Mucosa of descending colon (tissue), 3 donors: ENCODE measurements around the gene ZNF695. TPM values are rescaled to one million over a fixed set of nuclear protein-coding genes. Genes with fewer than 3 reads are reported as not detected.
"Not testable (repeated sequence)": the region's sequence is repeated elsewhere in the genome, so short reads cannot be mapped to it uniquely, and the experiment has no call there.

Experiments
- ATAC-seq: fragments of 200-7000 bp; cut with Tn5 transposase; one replicate; pipeline ENCODE4 v1.9.1; 2020; ENCODE audit warnings: mild to moderate bottlenecking, moderate library complexity
- DNase-seq, 3 donors: peaks; one replicate each; pipeline ENCODE4 v3.0.0-alpha.2; 2020
- H3K36me3 ChIP-seq: fragments of 200-600 bp; one replicate; pipeline ENCODE4 v1.8.0; 2021; ENCODE audit warnings: low read depth, mild to moderate bottlenecking
- H3K4me1 ChIP-seq: fragments of 200-600 bp; one replicate; pipeline ENCODE4 v1.8.0; 2021; ENCODE audit warnings: low read depth, mild to moderate bottlenecking
- H3K4me3 ChIP-seq: fragments of 200-600 bp; one replicate; pipeline ENCODE4 v1.8.0; 2021; ENCODE audit warnings: mild to moderate bottlenecking
- H3K9me3 ChIP-seq: fragments of 200-600 bp; one replicate; pipeline ENCODE4 v1.8.0; 2021; ENCODE audit warnings: mild to moderate bottlenecking
- intact Hi-C, 2 donors: fragments of 100-400 bp; cut with DNase I in 1 of 2; cut with micrococcal nuclease in 1 of 2; formaldehyde crosslinking; loops; one replicate each; pipeline versions ENCODE4 v1.11.0 to v1.11.1; 2022; cut with DNase I, micrococcal nuclease
- total RNA-seq, 3 donors: library from RNA; stranded (reverse); fragmentation: NEBNext Ultra II Directional in 2 of 3; extraction: Animal tissue kit (Norgen Biotek cat#: 25700) in 2 of 3; gene quantifications; one replicate each; pipeline versions ENCODE4 v1.2.1 to v1.2.4, GENCODE V29; 2021 to 2023
- TF ChIP-seq, protein P1 (sequence below): fragments of 200-600 bp; IDR thresholded peaks from one replicate; pipeline ENCODE4 v1.8.0; 2022; ENCODE audit warnings: antibody characterized with exemption, mild to moderate bottlenecking
- donor health status: DM: no; HTN: no; CAD: no; lungs with moderate emphysema.
- donor health status: DM: no; HTN: no; CAD: no.
- donor health status: DM: no; HTN: yes; CAD: no.

ZNF695 gene
- total RNA-seq, 3 donors from 2014 or later: 0.52 to 1.7 (median 0.66) TPM

DNA sequence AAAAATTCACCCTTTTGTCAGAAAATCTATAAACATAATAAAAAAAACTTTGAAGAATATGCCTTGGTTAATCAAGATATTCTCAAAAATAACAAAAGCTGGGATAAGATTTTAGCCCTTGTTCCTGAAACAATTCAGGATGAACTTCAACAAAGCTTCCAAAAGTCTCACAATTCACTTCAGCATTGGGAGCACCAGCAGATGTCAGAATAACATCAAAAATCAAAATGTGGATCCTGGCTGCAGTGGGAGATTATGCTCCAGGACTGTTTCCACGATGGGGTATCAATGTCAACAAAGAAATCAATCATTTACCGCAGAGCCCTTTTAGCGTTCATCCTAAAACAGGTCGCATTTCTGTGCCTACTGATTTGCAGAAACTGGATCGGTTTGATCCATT, 35.5 kb upstream of the ZNF695 start:
- no peaks in the 10 kb centered on the region for H3K4me1 ChIP-seq
- TF ChIP-seq, protein P1, sequence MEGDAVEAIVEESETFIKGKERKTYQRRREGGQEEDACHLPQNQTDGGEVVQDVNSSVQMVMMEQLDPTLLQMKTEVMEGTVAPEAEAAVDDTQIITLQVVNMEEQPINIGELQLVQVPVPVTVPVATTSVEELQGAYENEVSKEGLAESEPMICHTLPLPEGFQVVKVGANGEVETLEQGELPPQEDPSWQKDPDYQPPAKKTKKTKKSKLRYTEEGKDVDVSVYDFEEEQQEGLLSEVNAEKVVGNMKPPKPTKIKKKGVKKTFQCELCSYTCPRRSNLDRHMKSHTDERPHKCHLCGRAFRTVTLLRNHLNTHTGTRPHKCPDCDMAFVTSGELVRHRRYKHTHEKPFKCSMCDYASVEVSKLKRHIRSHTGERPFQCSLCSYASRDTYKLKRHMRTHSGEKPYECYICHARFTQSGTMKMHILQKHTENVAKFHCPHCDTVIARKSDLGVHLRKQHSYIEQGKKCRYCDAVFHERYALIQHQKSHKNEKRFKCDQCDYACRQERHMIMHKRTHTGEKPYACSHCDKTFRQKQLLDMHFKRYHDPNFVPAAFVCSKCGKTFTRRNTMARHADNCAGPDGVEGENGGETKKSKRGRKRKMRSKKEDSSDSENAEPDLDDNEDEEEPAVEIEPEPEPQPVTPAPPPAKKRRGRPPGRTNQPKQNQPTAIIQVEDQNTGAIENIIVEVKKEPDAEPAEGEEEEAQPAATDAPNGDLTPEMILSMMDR: no peak
- intact Hi-C loops: no loop called here
- no peaks in the 10 kb centered on the region for H3K36me3 ChIP-seq
- no peak overlapping the region for H3K4me3 ChIP-seq
- ATAC-seq (no peak), DNase-seq (no peak)
- peaks cover 89% of the 10 kb centered on the region for H3K9me3 ChIP-seq

DNA sequence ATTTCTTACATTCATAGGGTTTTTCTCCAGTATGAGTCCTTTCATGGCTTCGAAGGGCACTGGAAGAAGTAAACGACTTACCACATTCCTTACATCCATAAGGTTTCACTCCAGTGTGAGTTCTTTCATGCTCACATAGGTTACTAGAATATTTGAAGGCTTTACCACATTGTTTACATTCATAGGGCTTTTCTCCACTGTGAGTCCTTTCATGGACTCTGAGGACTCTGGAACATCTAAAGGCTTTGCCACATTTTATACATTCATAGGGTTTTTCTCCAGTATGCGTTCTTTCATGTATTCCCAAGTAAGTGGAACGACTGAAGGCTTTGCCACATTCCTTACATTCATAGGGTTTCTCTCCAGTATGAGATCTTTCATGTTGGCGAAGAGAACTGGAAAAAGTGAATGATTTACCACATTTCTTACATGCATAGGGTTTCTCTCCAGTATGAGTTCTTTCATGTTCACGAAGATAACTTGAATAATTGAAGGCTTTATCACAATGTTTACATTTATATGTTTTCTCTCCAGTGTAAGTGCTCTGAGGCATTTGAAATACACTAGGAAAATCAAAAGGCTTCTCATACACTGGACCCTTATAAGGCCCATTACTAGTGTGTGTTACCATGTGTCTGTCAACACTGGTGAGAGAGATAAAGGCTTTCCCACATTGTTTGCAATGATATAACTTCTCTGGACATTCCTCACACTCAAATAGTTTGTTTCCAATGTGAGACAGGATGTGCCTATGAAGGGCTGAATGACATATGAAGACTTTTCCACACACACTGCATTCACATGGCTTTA, 29.9 kb upstream of the ZNF695 start:
- intact Hi-C loops: no loop called here
- H3K36me3 ChIP-seq: peaks cover 8% of the 10 kb centered on the region

DNA sequence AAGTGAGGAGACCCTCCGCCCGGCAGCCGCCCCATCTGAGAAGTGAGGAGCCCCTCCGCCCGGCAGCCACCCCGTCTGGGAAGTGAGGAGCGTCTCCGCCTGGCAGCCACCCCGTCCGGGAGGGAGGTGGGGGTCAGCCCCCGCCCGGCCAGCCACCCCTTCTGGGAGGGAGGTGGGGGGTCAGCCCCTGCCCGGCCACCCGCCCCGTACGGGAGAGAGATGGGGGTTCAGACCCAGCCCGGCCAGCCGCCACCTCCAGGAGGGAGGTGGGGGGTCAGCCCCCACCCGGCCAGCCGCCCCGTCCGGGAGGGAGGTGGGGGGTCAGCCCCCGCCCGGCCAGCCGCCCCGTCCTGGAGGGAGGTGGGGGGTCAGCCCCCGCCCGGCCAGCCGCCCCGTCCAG, 24.4 kb upstream of the ZNF695 start:
- H3K9me3 ChIP-seq: peaks cover 86% of the 10 kb centered on the region

More for the DNA sequence above, 29.9 kb upstream of the ZNF695 start:
- no peaks in the 10 kb centered on the region for H3K4me1 ChIP-seq
- TF ChIP-seq, protein P1: no peak
- DNase-seq: no peak
- ATAC-seq: no peak
- H3K9me3 ChIP-seq: peaks cover 92% of the 10 kb centered on the region
- H3K4me3 ChIP-seq: no peak overlapping the region

GRCh38 chr1:247024658-247025057, 16.8 kb upstream of the ZNF695 start:
- intact Hi-C loops, H3K4me1 ChIP-seq, ATAC-seq, H3K4me3 ChIP-seq, H3K36me3 ChIP-seq, DNase-seq: not testable (repeated sequence)
- H3K9me3 ChIP-seq: peaks cover 59% of the 10 kb centered on the region

More for the DNA sequence above, 24.4 kb upstream of the ZNF695 start:
- DNase-seq, H3K4me3 ChIP-seq, intact Hi-C loops, H3K36me3 ChIP-seq, ATAC-seq, H3K4me1 ChIP-seq: not testable (repeated sequence)

DNA sequence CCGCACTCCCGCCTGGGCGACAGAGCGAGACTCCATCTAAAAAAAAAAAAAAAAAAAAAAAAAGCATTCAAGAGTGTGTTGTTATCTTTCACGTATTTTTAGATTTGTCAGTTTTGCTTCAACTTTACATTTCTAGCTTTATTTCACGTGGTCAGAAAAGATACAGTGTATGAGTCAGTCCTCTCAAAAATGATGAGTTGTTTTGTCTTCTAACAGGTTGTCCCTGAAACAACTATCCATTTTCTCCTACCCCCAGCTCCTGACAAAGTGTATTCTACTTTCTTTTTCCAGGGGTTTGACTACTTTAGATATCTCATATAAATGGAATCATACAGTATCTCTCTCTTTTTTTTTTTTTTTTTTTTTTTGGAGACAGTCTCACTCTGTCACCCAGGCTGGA, 5.5 kb upstream of the ZNF695 start:
- H3K36me3 ChIP-seq: no peaks in the 10 kb centered on the region

GRCh38 chr1:247008406-247008799, 546 bp upstream of the ZNF695 start:
- ATAC-seq (no peak), DNase-seq (no peak)
- Histone ChIP-seq H3K4me1 (no peaks in the 10 kb centered on the region), H3K4me3 (no peak overlapping the region), H3K36me3 (no peaks in the 10 kb centered on the region), H3K9me3 (peaks cover 5% of the 10 kb centered on the region)
- TF ChIP-seq, protein P1: no peak
- intact Hi-C loops: no loop called here

More for the DNA sequence above, 5.5 kb upstream of the ZNF695 start:
- TF ChIP-seq, protein P1: no peak
- intact Hi-C loops: no loop called here
- no peak overlapping the region for H3K4me3 ChIP-seq
- no peaks in the 10 kb centered on the region for H3K4me1 ChIP-seq
- no peak for ATAC-seq
- peaks cover 2% of the 10 kb centered on the region for H3K9me3 ChIP-seq
- no peak for DNase-seq

DNA sequence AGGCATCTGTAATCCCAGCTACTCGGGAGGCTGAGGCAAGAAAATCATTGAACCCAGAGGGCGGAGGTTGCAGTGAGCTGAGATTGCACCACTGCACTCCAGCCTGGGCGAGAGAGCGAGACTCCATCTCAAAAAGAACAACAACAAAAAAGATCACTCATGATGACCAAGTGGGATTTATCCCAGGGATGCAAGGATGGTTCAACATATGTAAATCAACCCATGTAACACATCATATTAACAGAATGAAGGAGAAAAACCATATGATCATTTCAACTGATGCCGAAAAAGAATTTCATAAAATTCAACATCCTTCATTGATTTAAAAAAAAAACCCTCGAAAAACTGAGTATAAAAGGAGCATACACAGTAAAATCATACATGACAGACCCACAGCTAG, 3.8 kb downstream of the ZNF695 start:
- ATAC-seq, H3K36me3 ChIP-seq, H3K4me1 ChIP-seq, DNase-seq, intact Hi-C loops, H3K4me3 ChIP-seq: not testable (repeated sequence)
- H3K9me3 ChIP-seq: peaks cover 26% of the 10 kb centered on the region
